GM23248 (cell line): ENCODE results near the gene CCDC102B. TPM values are rescaled to one million over a fixed set of nuclear protein-coding genes. Genes with fewer than 3 reads are reported as not detected.

Experiments
- DNase-seq: peaks from one replicate; pipeline ENCODE4 v3.0.0-alpha.2; 2015
- H2AFZ ChIP-seq: fragments of 200-600 bp; sonication (generic); 2 replicates; pipeline ENCODE4 v1.6.1; 2016; ENCODE audit warnings: antibody characterized with exemption
- H3F3A ChIP-seq: fragments of 200-600 bp; sonication (generic); 2 replicates; pipeline ENCODE4 v1.6.1; 2016; ENCODE audit warnings: mild to moderate bottlenecking, antibody characterized with exemption, mixed run types; ENCODE audit not compliant: insufficient read depth
- H3K27ac ChIP-seq: fragments of 200-600 bp; sonication (generic); 2 replicates; pipeline ENCODE4 v1.5.1; 2016; ENCODE audit warnings: mild to moderate bottlenecking
- H3K27me3 ChIP-seq: fragments of 200-600 bp; sonication (generic); replicated peaks from 2 replicates; pipeline ENCODE4 v1.6.1; 2016; ENCODE audit warnings: mild to moderate bottlenecking; ENCODE audit not compliant: insufficient read depth
- H3K36me3 ChIP-seq: fragments of 200-600 bp; sonication (generic); 2 replicates; pipeline ENCODE4 v1.6.1; 2016; ENCODE audit warnings: low read depth, mild to moderate bottlenecking
- H3K4me1 ChIP-seq: fragments of 200-600 bp; sonication (generic); 2 replicates; pipeline ENCODE4 v1.6.1; 2016; ENCODE audit warnings: mild to moderate bottlenecking; ENCODE audit not compliant: insufficient read depth
- H3K4me2 ChIP-seq: fragments of 200-600 bp; sonication (generic); one replicate; pipeline ENCODE4 v1.6.1; 2016; ENCODE audit warnings: mild to moderate bottlenecking; ENCODE audit not compliant: unreplicated experiment
- H3K4me3 ChIP-seq: fragments of 200-600 bp; sonication (generic); 2 replicates; pipeline ENCODE4 v1.5.1; 2016; ENCODE audit warnings: mild to moderate bottlenecking
- H3K79me2 ChIP-seq: fragments of 200-600 bp; sonication (generic); 2 replicates; pipeline ENCODE4 v1.6.1; 2016; ENCODE audit warnings: mild to moderate bottlenecking; ENCODE audit not compliant: insufficient read depth
- H3K9ac ChIP-seq: fragments of 200-600 bp; sonication (generic); 2 replicates; pipeline ENCODE4 v1.6.1; 2016; ENCODE audit warnings: mild to moderate bottlenecking
- H3K9me2 ChIP-seq: fragments of 200-600 bp; sonication (generic); 2 replicates; pipeline ENCODE4 v1.6.1; 2016; ENCODE audit warnings: mixed run types, mild to moderate bottlenecking, moderate library complexity; ENCODE audit not compliant: insufficient read depth
- H3K9me3 ChIP-seq: fragments of 200-600 bp; sonication (generic); one replicate; pipeline ENCODE4 v1.6.1; 2017; ENCODE audit warnings: low read depth
- H4K20me1 ChIP-seq: fragments of 200-600 bp; sonication (generic); 2 replicates; pipeline ENCODE4 v1.6.0; 2016; ENCODE audit not compliant: insufficient read depth
- EZH2 ChIP-seq: fragments of 200-600 bp; sonication (generic); IDR thresholded peaks from 2 replicates; pipeline ENCODE4 v1.6.1; 2018; ENCODE audit warnings: antibody characterized with exemption, mild to moderate bottlenecking; ENCODE audit not compliant: insufficient read depth, poor library complexity, severe bottlenecking
- EZH2phosphoT487 ChIP-seq: fragments of 200-600 bp; sonication (generic); IDR thresholded peaks from 2 replicates; pipeline ENCODE4 v1.6.1; 2018; ENCODE audit warnings: antibody characterized with exemption, moderate library complexity, mild to moderate bottlenecking, low read depth; ENCODE audit not compliant: insufficient read depth
- WGBS, 2 experiments: methylation state at CpG; one replicate each; pipeline ENCODE4 v1.1.6; 2015 to 2017; ENCODE audit warnings: low lambda C conversion rate in 2 of 2, low coverage in 1 of 2; ENCODE audit errors: missing lambda C conversion rate in 2 of 2; 5-methylcytosine and 5-hydroxymethylcytosine counted together
- in situ Hi-C: fragments of 300-500 bp; cut with MboI; formaldehyde crosslinking; loops from 2 replicates; pipeline ENCODE4 v1.15.0; 2020
- polyA plus RNA-seq: library from polyadenylated mRNA; unstranded; fragments of >200 nt; fragmentation: Nextera tagmentation; extraction: Ambion mirVana; gene quantifications from 2 replicates; pipeline ENCODE4 v1.2.1, GENCODE V29; 2016
- total RNA-seq: library from RNA; depleted of rRNA; stranded (reverse); fragments of >200 nt; shearing (Covaris generic); gene quantifications from 2 replicates; pipeline ENCODE4 v1.2.3, GENCODE V29; 2014

CCDC102B gene
- total and polyA plus RNA-seq, 2 experiments from 2014 or later: 1.7 to 3.2 TPM

DNA sequence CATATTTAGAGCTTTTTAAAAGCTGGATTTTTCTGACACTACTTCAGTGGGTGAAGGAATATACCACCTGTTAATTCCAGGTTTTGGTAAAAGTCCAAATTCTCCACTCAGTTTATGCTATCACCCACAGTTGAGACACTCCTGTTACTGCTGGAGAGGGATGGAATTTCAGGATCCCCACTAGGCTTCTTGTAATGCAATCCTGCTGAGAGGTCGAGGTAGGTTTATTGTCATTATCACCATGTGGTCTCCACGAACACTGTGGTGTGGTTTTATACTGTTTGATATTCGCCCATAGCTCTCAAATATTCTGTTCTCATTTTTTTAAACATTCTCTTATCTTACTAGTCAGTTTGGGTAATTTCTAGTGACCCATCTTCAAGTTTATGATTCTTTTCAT lies 167.9 kb downstream of the CCDC102B start:
- no peak for DNase-seq
- no peaks in the 10 kb centered on the region for H3K4me1 ChIP-seq
- H2AFZ ChIP-seq: no peak overlapping the region
- H3K27ac ChIP-seq: no peak overlapping the region
- H3K27me3 ChIP-seq: no peaks in the 10 kb centered on the region
- no peak overlapping the region for H3K9ac ChIP-seq
- no peaks in the 10 kb centered on the region for H3K36me3 ChIP-seq
- H3K79me2 ChIP-seq: no peaks in the 10 kb centered on the region
- no peaks in the 10 kb centered on the region for H3K9me3 ChIP-seq
- no peaks in the 10 kb centered on the region for H3F3A ChIP-seq
- H3K4me3 ChIP-seq: no peak overlapping the region
- TF ChIP-seq EZH2phosphoT487: no peak
- TF ChIP-seq EZH2: no peak
- no peaks in the 10 kb centered on the region for H4K20me1 ChIP-seq
- no peak overlapping the region for H3K4me2 ChIP-seq
- in situ Hi-C loops: no loop called here
- WGBS, 2 experiments: 46 to 56% methylated on average over 3 of the region's 3 CpGs
- no peaks in the 10 kb centered on the region for H3K9me2 ChIP-seq

GRCh38 chr18:68969027-68969426 lies 171.1 kb downstream of the CCDC102B start:
- no peaks in the 10 kb centered on the region for H3K36me3 ChIP-seq
- TF ChIP-seq EZH2 (no peak), EZH2phosphoT487 (no peak)
- no peaks in the 10 kb centered on the region for H3K9me3 ChIP-seq
- 64 to 68% methylated on average over 5 of the region's 5 CpGs for WGBS, 2 experiments
- H3K4me3 ChIP-seq: no peak overlapping the region
- no peak for DNase-seq
- in situ Hi-C loops: no loop called here
- no peak overlapping the region for H3K9ac ChIP-seq
- no peaks in the 10 kb centered on the region for H3K4me1 ChIP-seq
- H3K9me2 ChIP-seq: no peaks in the 10 kb centered on the region
- H3K4me2 ChIP-seq: no peak overlapping the region
- H3K27ac ChIP-seq: no peak overlapping the region
- H3F3A ChIP-seq: no peaks in the 10 kb centered on the region
- no peaks in the 10 kb centered on the region for H3K27me3 ChIP-seq
- H2AFZ ChIP-seq: no peak overlapping the region
- H3K79me2 ChIP-seq: no peaks in the 10 kb centered on the region
- H4K20me1 ChIP-seq: no peaks in the 10 kb centered on the region

GRCh38 chr18:68972176-68972575 lies 174.3 kb downstream of the CCDC102B start:
- Histone ChIP-seq H4K20me1 (no peaks in the 10 kb centered on the region), H3K9ac (no peak overlapping the region), H3K36me3 (no peaks in the 10 kb centered on the region), H3K27me3 (no peaks in the 10 kb centered on the region), H3F3A (no peaks in the 10 kb centered on the region), H3K9me3 (no peaks in the 10 kb centered on the region), H3K4me2 (no peak overlapping the region), H2AFZ (no peak overlapping the region), H3K9me2 (no peaks in the 10 kb centered on the region), H3K79me2 (no peaks in the 10 kb centered on the region), H3K27ac (no peak overlapping the region), H3K4me1 (no peaks in the 10 kb centered on the region), H3K4me3 (no peak overlapping the region)
- in situ Hi-C loops: no loop called here
- 50 to 64% methylated on average over 5 of the region's 5 CpGs for WGBS, 2 experiments
- TF ChIP-seq EZH2phosphoT487 (no peak), EZH2 (no peak)
- no peak for DNase-seq

DNA sequence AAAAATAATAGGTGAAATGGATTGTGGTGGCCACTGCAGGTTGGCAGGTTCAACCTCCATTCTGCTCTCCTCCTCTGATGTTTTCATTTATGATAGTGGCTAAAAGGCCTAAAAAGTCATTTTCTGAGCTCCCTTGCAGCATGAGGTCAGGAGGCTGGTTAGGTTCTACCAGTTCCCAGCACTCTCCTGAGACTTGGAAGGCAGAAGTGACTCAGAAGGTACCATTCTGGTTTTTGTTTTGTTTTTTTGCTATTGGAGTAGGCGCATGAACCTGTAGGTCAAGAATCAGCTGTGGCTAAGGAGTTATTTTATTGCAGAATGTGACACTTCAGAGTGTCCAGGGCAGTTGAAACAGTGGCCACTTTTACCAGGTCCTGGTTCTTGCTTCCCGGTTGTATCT lies 181.9 kb downstream of the CCDC102B start:
- Histone ChIP-seq H3K9me2 (no peaks in the 10 kb centered on the region), H3K4me2 (no peak overlapping the region), H3K4me3 (no peak overlapping the region), H3K27me3 (no peaks in the 10 kb centered on the region), H3K27ac (no peak overlapping the region), H2AFZ (no peak overlapping the region), H3K9me3 (no peaks in the 10 kb centered on the region), H3K4me1 (no peaks in the 10 kb centered on the region), H3K79me2 (no peaks in the 10 kb centered on the region), H3K9ac (no peak overlapping the region), H4K20me1 (no peaks in the 10 kb centered on the region), H3K36me3 (no peaks in the 10 kb centered on the region), H3F3A (no peaks in the 10 kb centered on the region)
- DNase-seq: no peak
- no peak for TF ChIP-seq EZH2phosphoT487
- TF ChIP-seq EZH2: no peak
- 81 to 86% methylated on average over 2 of the region's 2 CpGs for WGBS, 2 experiments
- in situ Hi-C loops: no loop called here

- in situ Hi-C loops: no loop called here
- Histone ChIP-seq H3K4me2 (no peak overlapping the region), H4K20me1 (no peaks in the 10 kb centered on the region), H3K9ac (no peak overlapping the region), H3K79me2 (no peaks in the 10 kb centered on the region), H3K4me1 (no peaks in the 10 kb centered on the region), H3K4me3 (no peak overlapping the region), H3K36me3 (no peaks in the 10 kb centered on the region), H3K27me3 (no peaks in the 10 kb centered on the region), H2AFZ (no peak overlapping the region), H3K27ac (no peak overlapping the region), H3K9me2 (no peaks in the 10 kb centered on the region), H3F3A (no peaks in the 10 kb centered on the region), H3K9me3 (no peaks in the 10 kb centered on the region)
- no peak for DNase-seq
- TF ChIP-seq EZH2 (no peak), EZH2phosphoT487 (no peak)
Observed at GRCh38 chr18:68983126-68983525, 185.2 kb downstream of the CCDC102B start.
